SKM-1 treated with dmso at 0.1 percent for 144 hours (cell line): ENCODE data around the gene LHFPL3.
"Not testable (repeated sequence)": the region's sequence is repeated elsewhere in the genome, so short reads cannot be mapped to it uniquely, and the experiment has no call there.

Source experiments
- DNase-seq: peaks from one replicate; lab custom pipeline; 2025; ENCODE audit not compliant: unreplicated experiment; lab: John Stamatoyannopoulos, UW

Gene LHFPL3

DNA sequence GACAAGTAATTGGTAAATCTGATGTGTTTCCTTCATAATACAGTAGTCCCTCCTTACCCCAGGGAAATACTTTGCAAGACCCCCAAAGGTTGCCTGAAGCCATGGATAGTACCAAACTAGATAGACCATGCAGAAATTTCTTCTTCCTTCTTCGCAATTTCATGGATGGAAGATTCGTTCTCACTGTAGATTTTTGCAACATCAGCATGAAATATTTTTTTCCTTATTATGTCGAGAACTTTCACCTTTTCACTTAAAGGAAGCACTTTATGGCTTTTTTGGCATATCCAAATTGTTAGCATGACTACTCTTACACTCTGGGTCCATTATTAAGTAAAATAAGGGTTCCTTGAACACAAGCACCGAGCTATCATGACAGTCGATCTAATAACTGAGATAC, 333.2 kb downstream of the LHFPL3 start:
- no peak for DNase-seq

DNA sequence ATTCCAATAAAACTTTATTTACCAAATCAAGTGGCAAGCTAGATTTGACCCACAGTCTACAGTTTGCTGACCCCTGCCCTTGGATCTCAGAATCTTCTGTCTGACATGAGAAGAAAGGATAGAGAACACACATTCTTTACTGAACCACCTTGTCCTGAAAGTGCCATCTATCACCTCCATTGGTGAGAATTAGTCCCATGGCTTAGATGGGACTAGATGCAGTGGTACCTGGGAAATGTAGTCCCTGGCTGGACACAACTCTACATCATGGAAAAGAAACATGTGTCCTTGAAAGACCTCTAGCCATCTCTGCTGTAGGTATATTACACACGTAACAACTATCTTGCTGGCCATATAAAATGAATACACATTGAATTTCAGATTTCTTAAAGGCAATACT, 336.2 kb downstream of the LHFPL3 start:
- DNase-seq = no peak

DNA sequence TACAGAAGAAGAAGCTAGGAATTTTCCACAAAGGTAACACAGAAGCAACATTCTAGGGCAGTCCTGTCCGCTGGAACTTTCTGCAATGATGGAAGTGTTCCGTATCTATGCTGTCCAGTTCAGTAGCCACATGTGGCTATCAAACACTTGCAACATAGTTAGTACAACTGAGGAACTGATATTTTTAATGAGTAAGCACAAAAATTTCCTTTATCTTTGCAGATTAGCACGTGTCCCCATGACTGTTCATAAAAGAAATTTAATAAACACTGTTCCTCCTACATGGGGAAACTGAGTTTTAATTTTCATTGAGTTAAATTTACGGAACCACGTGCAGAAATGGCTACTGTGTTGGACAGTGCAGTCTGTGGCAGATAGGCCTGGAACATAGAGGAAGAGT, 349.2 kb downstream of the LHFPL3 start:
- DNase-seq = peak; percentile 30

DNA sequence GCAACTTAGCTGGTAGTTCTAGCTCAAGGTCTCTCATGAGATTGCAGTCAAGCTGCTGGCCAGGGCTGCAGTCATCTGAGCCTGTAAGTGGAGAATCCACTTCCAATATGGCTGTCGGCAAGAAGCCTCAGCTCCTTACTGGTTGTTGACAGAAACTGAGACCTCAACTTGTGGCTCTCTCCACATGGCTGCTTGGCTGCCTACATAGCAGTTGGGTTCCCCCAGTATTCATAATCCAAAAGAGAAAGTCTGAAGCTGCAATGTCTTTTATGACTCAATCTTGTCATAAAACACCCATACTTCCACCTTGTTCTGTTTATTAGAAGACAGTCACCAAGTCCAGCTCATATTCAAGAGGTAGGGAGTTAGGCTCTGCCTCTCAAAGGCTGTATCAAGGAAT, 350.7 kb downstream of the LHFPL3 start:
- DNase-seq = no peak

DNA sequence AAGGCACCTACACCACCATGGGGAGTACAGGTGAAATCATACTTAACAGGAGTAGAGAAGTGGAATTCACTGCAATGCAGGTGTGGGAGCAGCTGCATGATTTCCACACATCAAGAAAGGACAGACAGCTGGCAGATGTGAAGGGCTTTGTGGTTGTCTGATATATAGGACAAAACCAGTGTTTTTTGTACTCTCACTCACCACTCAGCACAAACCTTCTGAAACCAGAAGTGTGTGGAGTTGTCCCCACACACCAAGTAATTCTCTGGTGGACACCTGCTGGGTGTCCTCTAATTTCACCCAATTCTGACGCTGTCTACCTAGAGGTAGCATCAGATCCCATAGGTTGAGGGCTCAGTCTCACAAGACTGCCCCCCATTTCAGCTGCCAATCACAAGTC, 357.9 kb downstream of the LHFPL3 start:
- no peak for DNase-seq

DNA sequence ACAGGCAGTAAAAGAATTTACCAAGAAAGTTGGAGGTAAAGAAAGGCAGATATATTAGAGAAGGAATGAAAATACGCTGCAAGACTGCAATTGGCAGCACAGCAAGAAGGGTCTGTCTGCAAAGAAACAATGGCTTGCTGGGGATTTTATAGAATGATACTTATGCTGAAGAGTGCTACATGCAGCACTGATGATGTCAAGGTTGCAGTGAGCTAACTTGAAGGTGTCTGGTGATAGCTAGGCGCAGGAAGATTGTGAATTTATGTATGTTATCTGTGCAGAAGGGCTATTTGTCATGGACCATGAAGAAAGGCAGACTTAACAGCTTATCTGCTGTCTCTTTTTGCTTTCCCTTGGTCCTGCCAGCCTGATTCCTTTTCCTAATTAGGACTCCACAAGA, 366.3 kb downstream of the LHFPL3 start:
- no peak for DNase-seq

DNA sequence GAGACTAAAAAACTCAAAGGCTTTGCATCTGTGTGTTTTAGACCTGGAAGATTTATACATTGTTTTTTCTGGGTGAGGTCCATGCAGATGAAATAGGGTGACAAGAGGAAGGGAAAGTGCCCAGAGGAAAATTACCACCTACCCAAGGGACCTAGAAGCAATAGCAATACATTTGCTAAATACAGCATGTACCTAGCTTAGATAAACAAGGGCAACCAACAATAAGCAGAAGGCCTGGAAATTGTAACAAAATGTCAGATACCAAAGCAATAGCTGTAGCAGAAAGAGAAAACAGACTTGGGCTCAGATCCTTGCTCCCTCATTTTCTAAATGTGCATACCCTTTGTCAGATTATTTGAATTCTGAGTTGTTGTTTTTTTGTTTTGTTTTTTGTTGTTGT, 367.2 kb downstream of the LHFPL3 start:
- DNase-seq = no peak

DNA sequence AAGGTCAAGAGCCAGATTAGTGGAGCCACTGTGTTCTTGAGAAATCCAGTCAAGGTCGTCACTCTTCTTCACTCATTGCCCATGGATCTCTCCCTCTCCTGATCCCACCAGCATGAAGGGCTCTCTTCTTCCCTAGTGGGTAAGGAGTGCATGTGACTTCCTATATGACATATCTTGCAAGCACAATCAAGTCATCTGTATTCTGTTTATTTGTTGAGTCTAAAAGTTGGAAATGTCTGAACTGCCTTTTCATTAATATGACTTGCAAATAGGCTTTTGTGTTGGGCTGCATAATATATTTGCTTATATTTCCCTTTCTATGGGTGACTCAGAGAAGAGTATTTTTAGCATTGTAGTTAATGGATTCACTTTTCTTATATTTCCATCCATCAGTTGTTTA, 371.9 kb downstream of the LHFPL3 start:
- no peak for DNase-seq

DNA sequence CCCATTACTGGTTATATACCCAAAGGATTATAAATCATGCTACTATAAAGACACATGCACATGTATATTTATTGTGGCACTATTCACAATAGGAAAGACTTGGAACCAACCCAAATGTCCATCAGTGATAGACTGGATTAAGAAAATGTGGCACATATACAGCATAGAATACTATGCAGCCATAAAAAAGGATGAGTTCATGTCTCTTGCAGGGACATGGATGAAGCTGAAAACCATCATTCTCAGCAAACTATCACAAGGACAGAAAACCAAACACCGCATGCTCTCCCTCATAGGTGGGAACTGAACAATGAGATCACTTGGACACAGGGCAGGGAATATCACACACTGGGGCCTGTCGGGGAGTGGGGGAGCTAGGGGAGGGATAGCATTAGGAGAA, 392.6 kb downstream of the LHFPL3 start:
- not testable (repeated sequence) for DNase-seq

DNA sequence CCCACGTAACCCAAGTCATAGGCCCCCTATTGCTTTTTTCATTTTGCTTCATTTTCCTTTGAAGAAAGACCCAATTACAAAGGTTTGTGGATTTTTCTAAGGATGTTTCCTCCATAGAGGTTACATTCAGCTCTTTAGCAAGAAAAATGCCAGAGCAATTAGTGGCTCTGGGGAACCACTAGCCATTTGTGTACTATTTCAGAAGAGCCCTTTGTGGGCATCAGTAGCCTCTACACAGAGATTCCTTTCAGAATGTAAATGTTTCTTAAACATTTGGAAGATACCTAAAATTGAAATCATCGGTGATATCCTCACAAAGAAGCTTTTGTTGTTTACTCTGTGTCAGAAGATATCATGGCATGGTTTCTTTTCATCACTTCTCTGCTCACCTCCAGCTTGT, 394.6 kb downstream of the LHFPL3 start:
- DNase-seq = peak; percentile 46

DNA sequence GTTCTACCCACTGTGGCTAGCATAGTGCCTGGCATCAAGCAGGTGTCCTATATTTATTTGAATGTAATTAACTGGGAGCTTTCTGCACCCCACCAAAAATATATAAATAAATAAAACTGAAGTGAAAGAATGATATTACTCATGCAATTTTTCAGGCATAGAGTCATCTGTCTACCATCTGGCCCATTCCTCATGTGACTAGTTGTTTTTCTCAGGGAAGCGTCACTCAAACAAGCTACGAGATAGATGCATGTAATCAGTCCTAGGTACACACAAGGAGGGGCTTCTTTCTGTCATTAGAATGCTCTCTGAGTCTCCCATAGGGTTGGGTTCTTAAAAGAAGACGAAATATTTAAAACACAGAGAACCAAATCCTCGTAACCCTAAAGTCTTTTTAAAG, 430.1 kb downstream of the LHFPL3 start:
- no peak for DNase-seq

DNA sequence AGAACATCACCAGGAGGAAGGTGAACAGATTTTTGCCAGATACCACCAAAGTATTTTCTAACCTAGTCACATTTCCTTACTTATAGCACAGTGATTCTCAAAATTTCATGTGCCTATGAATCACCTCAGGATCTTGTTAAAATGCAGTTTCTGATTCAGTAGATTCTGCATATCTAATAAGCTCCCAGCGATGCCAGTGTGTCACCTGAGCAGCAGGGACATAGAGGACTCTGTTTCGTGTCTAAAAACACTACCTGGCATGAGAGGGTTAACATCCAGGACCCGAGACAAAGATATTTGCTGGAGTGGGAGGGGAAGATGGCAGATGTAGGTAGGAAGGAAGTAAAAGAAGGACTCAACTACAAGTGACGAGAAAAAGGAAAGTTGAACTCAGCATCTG, 433.5 kb downstream of the LHFPL3 start:
- DNase-seq = no peak

DNA sequence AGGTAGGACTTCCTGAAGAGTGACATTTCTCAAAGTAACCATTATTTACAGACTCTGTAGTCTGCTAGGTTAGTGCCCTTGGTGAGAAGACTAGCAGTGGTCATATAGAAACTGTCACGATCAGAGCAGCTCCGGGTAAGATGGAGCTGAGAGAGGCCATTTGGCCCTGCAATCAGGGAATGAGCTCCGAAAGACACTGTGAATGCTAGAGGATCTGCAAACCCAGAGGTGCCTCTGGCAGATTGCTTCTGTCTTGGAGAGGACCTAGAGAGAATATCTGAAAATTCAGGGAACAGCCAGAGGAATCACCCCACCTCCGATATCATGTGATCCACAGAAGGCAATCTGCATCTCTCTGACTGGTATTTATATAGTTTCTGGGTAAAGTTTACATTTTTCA, 438.7 kb downstream of the LHFPL3 start:
- no peak for DNase-seq

DNA sequence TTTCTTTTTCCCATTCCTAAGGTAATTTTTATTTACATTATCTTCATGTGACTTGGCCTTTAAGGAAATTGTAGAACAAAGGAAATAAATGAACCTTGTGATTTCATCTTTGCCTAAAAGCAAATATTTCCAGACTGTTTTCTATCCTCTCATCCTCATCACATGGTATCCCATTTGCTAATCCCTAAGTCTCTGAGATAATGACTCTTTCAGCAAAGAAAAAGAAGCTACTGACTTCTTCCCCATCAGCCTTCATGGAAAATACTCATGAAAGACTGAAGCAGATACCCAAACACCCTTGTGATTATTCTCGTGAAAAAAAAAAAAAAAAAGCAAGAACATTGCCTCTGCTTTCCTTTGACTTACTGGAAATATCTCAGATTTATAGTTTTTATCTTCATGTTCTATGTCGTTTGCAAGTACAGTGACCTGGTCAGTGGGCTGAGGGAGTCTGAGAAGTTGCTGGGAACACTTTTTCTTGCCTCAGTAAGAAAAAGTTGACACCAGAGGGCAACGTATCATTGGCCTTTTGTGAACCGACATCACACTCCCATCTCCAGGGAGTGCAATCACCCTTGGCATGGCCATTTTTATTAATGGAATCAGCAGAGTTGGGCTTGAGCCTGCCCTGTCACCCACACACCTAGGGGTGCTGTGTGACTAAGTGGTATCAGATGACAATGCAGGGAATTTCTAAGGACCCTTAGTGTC, 439.6 kb downstream of the LHFPL3 start:
- no peak for DNase-seq

DNA sequence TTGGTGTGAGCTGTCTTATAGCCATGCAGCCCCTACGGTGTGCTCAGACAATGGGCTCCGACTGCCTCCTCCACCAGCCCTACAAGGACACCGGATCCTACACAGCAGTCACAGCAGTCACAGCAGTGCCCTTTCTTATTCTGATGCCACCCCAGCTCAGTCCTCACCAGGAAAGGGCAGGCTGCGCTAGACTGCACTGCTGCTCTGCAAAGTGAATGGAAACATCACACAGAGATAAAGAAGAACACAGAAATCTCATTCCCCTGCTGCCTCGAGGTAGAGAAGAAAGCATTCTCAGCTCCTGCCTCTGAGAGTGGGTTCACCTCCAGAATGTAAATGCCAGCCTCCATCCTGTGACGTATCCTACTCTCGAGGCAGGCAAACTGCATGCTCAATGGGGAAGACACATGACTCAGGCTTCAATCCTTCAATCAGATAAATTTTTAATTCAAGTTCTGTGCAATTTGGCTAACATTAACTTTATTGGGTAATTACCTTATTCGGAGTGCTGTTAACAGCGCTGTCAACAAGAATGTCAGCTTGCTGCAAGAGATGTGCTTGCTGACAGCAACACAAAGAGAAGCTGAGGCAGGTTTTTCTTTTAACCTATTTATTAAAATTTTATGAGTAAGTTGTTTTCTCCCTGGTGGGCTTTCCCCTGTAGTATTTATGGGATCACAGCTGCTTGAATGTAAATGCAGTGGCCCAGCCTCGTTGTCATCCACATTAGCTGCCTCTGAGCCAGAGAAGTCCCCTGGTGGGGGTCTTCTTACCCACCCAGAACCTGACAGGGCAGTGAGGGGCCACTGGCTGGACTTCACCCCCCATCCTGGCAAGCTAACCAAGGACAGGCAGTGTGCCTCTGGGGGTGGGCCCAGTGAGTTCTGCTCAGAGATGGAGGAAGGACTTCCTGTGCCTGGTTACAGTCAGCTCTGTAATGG, 444.3 kb downstream of the LHFPL3 start:
- no peak for DNase-seq

DNA sequence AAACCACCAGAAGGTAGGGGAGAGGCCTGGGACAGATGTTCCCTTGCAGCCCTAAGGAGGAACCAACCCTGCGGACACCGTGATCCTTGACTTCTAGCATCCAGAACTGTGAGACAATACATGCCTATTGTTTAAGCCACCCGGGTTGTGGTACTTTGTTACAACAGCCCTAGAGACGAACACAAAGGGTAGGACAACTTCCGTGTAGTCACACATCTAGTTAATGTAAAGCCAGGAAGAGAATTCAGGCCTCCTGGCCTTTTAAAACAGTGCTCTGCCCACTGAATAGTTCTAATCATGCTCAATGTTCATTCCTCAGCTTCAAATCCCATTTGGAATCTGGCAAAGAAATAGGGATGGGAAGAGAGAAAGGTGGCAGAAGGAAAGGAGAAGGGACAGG, 445.4 kb downstream of the LHFPL3 start:
- no peak for DNase-seq

DNA sequence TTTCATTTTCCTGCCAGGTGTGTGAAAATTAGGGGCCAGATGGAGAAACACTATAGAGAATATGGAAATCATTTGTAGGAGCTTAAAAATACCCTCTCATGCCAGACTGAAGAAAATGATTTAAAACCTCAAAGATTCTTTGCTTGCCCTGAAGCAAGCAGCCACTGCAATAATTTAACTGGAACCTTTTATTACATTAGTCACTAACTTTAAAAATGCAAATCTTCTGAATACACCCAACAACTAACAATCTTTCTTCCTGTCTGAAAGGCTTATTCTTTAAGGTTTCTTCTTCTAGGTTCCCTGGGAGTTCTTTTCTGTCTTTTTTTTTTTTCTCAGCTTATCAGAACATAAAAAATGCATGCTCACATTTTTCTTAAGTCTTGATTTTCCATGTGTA, 447.1 kb downstream of the LHFPL3 start:
- DNase-seq = no peak

DNA sequence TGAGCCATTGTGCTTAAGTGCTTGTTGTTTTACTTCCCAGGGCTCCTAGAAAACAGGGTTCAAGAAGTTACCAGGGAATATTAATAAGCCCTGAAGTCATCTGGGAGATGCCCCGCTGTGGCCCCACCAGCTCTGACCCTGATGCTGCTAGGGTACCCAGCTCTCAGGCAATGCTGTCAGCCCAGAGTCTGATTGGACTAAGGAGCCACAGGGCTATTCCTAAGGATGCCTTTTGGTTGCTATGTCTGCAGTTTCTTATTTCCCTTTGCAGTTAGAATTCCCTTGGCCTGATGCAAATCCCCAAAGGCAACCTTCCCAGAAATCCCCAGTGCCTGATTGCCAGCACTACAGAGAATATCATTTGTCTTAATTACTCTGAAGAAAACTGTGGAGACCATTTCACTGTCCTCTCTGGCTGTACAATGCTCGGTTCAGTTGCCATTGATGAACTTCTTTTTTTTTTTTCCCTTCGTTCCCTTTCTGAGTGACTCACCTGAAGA, 448.9 kb downstream of the LHFPL3 start:
- no peak for DNase-seq

DNA sequence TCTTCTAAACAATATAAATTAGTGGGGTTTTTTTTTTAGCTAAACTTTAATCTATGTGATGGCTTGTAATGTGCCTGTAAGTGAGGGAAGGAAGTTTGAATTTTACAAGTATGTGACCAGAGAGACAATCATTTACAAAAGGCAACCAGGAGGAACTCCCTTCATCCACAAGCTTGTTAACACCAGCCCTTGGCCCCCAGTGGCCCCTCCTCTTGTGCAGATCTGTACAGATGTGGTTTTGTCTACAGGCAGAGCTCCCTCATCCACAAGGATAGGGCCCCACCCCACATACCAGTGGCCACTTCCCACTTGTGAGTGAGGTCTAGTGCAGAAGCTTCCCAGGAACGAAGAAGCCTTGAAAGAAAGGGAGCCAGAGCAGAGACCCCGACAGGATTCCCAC, 451.5 kb downstream of the LHFPL3 start:
- DNase-seq = no peak

DNA sequence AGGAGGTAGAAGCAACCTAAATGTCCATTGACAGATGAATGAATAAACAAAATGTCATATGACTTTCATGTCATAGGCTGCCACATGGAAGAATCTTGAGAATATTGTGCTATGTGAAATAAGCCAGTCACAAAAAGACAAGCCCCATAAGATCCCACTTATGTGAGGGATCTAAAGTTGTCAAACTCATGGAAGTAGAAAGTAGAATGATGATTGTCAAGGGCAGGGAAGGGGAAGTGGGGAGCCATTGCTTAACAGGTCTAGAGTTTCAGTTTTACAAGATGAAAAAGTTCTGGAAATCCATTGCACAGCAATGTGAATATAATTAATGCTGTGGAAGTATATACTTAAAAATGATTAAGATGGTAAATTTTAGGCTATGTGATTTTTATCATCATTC, 456.3 kb downstream of the LHFPL3 start:
- DNase-seq = peak; percentile 43

DNA sequence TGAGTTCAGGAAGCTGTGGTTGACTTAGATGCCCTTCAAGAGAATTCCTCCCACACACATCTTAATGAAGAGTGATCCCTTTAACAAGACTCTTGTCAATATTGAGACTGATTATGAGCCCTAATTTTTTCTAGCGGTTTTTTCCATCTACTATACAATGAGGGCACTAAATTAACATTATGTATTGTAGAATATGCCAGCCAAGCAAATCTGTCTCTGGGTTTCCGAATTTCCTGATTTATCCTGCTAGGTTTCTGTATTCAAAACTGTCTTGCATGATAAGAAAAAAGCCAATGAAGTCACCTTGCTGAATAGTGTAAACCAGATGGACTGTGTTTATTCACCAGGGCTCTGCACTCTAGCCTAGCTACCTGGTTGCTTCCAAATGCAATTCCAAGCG, 461.4 kb downstream of the LHFPL3 start:
- no peak for DNase-seq

DNA sequence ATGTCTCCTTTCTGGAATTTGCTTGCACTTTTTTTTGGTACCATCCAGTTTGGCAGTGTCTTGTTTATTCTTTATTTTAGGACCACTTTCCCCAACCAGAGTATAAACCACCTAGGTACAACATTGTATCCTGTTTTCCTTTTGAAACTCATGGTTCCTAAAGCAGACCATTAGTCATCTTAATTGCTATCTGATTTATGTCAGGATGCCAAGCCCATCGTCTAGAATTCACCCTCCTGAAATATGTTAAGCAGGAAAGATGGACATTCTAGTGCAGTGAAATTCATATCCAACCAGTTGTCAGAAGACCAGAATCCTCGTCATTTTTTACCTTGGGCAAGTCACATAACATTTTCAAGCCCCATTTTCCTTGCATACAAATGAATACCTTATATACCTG, 462.0 kb downstream of the LHFPL3 start:
- no peak for DNase-seq
